IPS-18c (cell line): Measurements from ENCODE around the gene TBCK.

Experiments
- H3K4me3 ChIP-seq: 2 replicates; pipeline ENCODE4 v1.7.0; 2013; ENCODE audit warnings: low read depth, mild to moderate bottlenecking, low read length, moderate library complexity; ENCODE audit not compliant: insufficient read depth
- H3K9me3 ChIP-seq: one replicate; pipeline ENCODE4 v1.6.1; 2013; ENCODE audit warnings: mild to moderate bottlenecking, low read length, moderate library complexity; ENCODE audit not compliant: control insufficient read depth, insufficient read depth

The TBCK gene

DNA sequence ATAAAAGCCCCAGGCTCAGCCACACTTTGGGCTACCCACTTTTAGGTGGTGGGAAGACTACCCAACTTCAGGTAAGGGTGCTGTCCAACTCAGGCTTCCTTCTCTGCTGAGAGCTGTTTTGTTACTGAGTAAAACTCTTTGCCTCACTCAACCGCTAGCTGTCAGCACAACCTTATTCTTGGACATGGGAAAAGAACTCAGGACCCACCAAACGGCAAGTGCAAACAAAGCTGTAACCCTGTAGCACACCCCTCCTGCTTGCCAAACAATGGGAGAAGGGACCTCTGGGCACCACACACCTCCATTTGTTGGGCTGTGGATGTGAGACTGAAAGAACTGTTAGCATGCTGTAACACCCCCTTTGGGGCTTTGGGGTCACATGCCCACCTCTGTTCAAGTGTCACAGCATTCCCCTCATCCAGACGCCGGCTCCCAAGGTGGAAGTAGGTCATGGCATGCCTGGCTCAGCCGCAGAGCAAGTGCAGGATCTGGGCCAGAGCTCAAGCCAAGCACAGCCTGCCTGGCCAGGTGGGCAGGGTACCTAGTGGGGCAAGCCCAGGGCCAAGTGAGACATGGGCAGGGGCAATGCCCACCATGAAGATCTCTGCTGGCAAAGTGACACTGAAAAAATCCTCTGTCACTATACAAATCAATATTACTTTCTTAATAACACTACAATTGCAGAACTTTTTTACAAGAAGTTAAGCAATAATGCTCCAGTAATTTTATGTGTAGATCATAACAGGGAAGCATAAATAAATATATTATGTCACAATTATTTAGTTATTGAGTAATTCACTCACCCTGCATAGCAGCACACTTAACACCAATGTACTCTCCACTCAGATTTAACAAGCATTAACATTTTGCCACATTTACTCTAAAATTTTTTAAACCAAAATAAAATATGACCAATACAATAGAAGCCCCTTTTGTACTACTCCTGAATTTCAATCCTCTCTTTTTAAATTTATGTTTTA lies 107.2 kb downstream of the TBCK start:
- no peak overlapping the region for H3K4me3 ChIP-seq
- no peaks in the 10 kb centered on the region for H3K9me3 ChIP-seq

GRCh38 chr4:106201373-106201772 lies 114.6 kb downstream of the TBCK start:
- Histone ChIP-seq H3K9me3 (no peaks in the 10 kb centered on the region), H3K4me3 (no peak overlapping the region)

DNA sequence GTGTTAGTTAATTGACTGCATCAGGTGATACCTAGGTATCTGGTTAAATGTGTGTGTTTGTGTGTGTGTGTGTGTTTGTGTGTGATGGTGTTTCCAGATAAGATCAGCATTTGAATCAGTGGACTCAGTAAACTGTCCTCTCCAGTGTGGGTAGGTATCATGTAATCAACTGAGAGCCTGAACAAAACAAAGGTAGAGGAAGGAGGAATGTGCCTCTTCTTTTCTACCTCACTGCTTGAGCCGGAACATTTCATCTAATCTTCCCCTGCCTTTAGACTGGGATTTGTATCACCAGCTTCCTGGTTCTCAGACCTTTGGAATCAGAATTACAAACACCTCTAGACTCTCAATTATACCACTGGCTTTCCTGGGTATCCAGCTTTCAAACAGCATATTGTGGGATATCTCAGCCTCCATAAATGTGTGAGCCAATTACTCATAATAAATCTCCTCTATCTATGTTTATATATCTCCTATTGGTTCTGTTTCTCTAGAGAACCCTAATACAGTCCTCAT lies 120.5 kb downstream of the TBCK start:
- Histone ChIP-seq H3K4me3 (no peak overlapping the region), H3K9me3 (no peaks in the 10 kb centered on the region)

GRCh38 chr4:106194801-106195200 lies 121.2 kb downstream of the TBCK start:
- no peaks in the 10 kb centered on the region for H3K9me3 ChIP-seq
- no peak overlapping the region for H3K4me3 ChIP-seq

GRCh38 chr4:106192131-106192530 lies 123.9 kb downstream of the TBCK start:
- H3K4me3 ChIP-seq = no peak overlapping the region
- no peaks in the 10 kb centered on the region for H3K9me3 ChIP-seq

- Histone ChIP-seq H3K9me3 (no peaks in the 10 kb centered on the region), H3K4me3 (no peak overlapping the region)
These were observed 129.8 kb downstream of the TBCK start for GRCh38 chr4:106186201-106186600.

DNA sequence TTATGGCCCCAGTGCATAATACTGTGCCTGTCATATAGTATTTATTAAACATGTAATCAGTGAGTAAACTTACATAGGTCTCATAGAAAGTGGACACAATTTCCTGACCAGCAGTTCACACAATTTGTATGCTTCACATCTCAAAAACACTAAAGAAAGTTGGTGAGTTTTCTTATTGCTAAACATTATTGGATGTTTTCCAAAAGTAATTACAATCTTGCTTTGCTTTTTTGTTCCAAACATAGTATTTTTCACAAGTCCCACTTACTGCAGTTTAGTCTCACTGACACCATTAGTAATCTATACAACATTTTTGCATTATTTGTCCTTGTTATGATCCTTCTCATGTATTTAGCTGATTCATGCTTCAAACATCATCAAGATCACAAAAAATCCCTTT lies 132.5 kb downstream of the TBCK start:
- Histone ChIP-seq H3K9me3 (no peaks in the 10 kb centered on the region), H3K4me3 (no peak overlapping the region)

- no peak overlapping the region for H3K4me3 ChIP-seq
- no peaks in the 10 kb centered on the region for H3K9me3 ChIP-seq
These were observed 143.1 kb downstream of the TBCK start for GRCh38 chr4:106172861-106173260.

- Histone ChIP-seq H3K9me3 (peaks cover 2% of the 10 kb centered on the region), H3K4me3 (no peak overlapping the region)
These were observed 150.5 kb downstream of the TBCK start for GRCh38 chr4:106165351-106166010.

GRCh38 chr4:106162278-106162677 lies 153.7 kb downstream of the TBCK start:
- Histone ChIP-seq H3K4me3 (no peak overlapping the region; the same call in 1 of the 2 replicates), H3K9me3 (peaks cover 2% of the 10 kb centered on the region)

- H3K9me3 ChIP-seq = peaks cover 2% of the 10 kb centered on the region
- no peak overlapping the region for H3K4me3 ChIP-seq
These were observed 155.4 kb downstream of the TBCK start for GRCh38 chr4:106160560-106160959.

DNA sequence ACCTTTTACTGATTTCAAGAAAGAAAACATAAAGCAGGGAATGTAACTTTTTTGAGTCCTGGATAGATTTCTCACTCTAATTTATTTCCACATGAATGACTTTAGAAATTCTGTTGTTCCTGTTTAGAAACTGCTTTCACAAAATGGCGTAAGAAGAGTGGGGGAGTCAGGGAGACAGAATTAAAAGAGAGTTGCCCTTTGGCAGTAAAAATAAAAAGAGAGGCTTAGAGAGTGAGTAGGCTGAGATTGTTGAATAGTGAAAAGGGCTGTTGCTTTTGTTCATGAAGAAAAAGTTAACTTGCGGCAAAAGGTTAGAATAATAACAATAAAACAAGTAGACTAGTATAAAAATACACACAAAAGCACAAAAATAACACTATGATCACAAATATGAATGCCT lies 166.1 kb downstream of the TBCK start:
- H3K4me3 ChIP-seq = no peak overlapping the region

DNA sequence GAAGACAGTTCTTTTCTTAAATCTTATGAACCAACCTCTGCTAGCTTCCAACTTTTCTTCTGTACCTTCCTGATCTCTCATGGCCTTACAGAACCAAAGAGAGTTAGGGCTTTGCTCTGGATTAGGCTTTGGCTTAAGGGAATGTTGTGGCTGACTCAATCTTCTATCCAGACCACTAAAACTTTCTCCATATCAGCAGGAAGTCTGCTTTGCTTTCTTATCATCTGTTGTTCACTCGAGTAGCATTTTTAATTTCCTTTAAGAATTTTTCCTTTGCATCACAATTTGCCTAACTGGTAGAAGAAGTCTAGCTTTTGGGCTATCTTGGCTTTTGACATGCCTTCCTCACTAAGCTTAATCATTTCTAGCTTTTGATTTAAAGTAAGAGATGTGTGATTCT lies 167.0 kb downstream of the TBCK start:
- Histone ChIP-seq H3K9me3 (no peaks in the 10 kb centered on the region), H3K4me3 (no peak overlapping the region)

More for the DNA sequence above, 166.1 kb downstream of the TBCK start:
- no peaks in the 10 kb centered on the region for H3K9me3 ChIP-seq

- Histone ChIP-seq H3K4me3 (no peak overlapping the region), H3K9me3 (no peaks in the 10 kb centered on the region)
These were observed 173.3 kb downstream of the TBCK start for GRCh38 chr4:106142616-106143127.

- H3K4me3 ChIP-seq = no peak overlapping the region
- H3K9me3 ChIP-seq = no peaks in the 10 kb centered on the region
These were observed 175.4 kb downstream of the TBCK start for GRCh38 chr4:106140601-106141000.

GRCh38 chr4:106136777-106137331 lies 179.2 kb downstream of the TBCK start:
- no peak overlapping the region for H3K4me3 ChIP-seq
- peaks cover 4% of the 10 kb centered on the region for H3K9me3 ChIP-seq

GRCh38 chr4:106132045-106132444 lies 184.0 kb downstream of the TBCK start:
- no peak overlapping the region for H3K4me3 ChIP-seq
- H3K9me3 ChIP-seq = peaks cover 5% of the 10 kb centered on the region
